GM19397 (cell line): ENCODE results near the gene CHST2.
"Not testable (repeated sequence)": the region's sequence is repeated elsewhere in the genome, so short reads cannot be mapped to it uniquely, and the experiment has no call there.

ENCODE experiments used
- ATAC-seq: cut with Tn5 transposase; IDR thresholded peaks from one replicate; pipeline ENCODE4 v1.9.1; 2021; ENCODE audit warnings: mild to moderate bottlenecking, moderate library complexity; ENCODE audit not compliant: unreplicated experiment

The CHST2 gene

GRCh38 chr3:143119009-143119914 lies at the start of gene CHST2:
CHST2 (plus strand) TSS chr3:143119771; CDS start chr3:143120817, 1,046 bp downstream.
- ATAC-seq, result peak; percentile 83

GRCh38 chr3:143070977-143071551 lies 48.5 kb upstream of the CHST2 start:
- ATAC-seq, result no peak

- ATAC-seq, result no peak
These were observed 47.8 kb upstream of the CHST2 start for GRCh38 chr3:143071776-143072175.

- ATAC-seq, result not testable (repeated sequence)
These were observed 47.1 kb upstream of the CHST2 start for GRCh38 chr3:143072298-143073020.

GRCh38 chr3:143073541-143073940 lies 46.0 kb upstream of the CHST2 start:
- ATAC-seq, result not testable (repeated sequence)

GRCh38 chr3:143073983-143074382 lies 45.6 kb upstream of the CHST2 start:
- ATAC-seq, result not testable (repeated sequence)

GRCh38 chr3:143078883-143079282 lies 40.7 kb upstream of the CHST2 start:
- ATAC-seq, result no peak

- ATAC-seq, result no peak
These were observed 39.4 kb upstream of the CHST2 start for GRCh38 chr3:143080196-143080595.

- ATAC-seq, result no peak
These were observed 38.2 kb upstream of the CHST2 start for GRCh38 chr3:143081365-143081764.

GRCh38 chr3:143081844-143082778 lies 37.5 kb upstream of the CHST2 start:
- ATAC-seq, result peak; percentile 75

GRCh38 chr3:143083781-143084180 lies 35.8 kb upstream of the CHST2 start:
- ATAC-seq, result no peak

- peak; percentile 72 for ATAC-seq
These were observed 34.5 kb upstream of the CHST2 start for GRCh38 chr3:143084856-143085731.

GRCh38 chr3:143088835-143089234 lies 30.7 kb upstream of the CHST2 start:
- ATAC-seq, result no peak

GRCh38 chr3:143089965-143090364 lies 29.6 kb upstream of the CHST2 start:
- ATAC-seq, result no peak

- no peak for ATAC-seq
These were observed 29.1 kb upstream of the CHST2 start for GRCh38 chr3:143090486-143090885.

GRCh38 chr3:143090976-143091837 lies 28.4 kb upstream of the CHST2 start:
- ATAC-seq, result no peak

- ATAC-seq, result no peak
These were observed 27.4 kb upstream of the CHST2 start for GRCh38 chr3:143092191-143092590.

GRCh38 chr3:143095813-143096212 lies 23.8 kb upstream of the CHST2 start:
- no peak for ATAC-seq
